Measurements from ENCODE around the gene DPYD.

The DPYD gene

DNA sequence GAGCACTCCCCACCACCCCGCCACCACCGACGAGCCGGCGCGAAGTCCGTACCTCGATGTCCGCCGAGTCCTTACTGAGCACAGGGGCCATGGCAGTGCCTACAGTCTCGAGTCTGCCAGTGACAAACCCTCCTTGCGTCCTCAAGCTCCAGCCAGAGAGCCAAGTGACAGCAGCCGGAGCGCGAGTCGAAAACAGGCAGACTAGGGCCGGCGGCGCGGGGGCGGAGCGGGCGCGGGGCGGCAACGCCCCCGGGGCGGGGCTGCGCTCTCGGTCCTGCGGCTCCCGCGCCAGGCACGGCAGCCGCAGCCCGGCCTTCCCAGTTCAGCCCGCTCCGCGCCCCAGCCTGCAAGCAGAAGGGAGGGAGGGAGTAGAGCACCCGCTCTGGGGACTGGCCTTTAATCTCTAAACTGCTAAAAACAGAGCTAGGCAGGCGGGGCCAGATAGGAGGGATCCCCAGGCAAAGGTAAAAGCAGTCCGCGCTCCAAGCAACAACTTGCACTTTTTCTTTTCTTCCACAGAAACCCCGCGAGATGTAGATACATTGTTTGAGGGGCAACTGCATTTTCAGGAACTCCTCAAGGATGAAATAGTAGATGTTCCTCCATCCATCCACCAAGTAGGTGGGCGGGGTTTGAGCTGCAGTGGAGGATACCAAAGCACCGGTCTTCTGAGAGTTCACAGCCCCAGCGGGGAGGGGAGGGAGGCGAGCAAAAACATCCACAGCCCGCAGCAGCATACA, at the start of gene DPYD:
Gene DPYD (minus strand): TSS at position 203 of the 740 bp plus-strand sequence. CDS start 112 bp downstream, at position 91.
- peak; percentile 77 to 92 for DNase-seq (ENCODE audit: low spot score in 2 of 2)
- Mint-ChIP-seq H3K36me3 (peaks cover 6% of the 10 kb centered on the region), H3K9me3 (no peaks in the 10 kb centered on the region), H3K27ac (peak within 1 kb of the TSS; percentile 95), H3K4me3 (peak within 1 kb of the TSS; percentile 90), H3K4me1 (peaks cover 45% of the 10 kb centered on the region)
- peak; percentile 90 for ATAC-seq

DNA sequence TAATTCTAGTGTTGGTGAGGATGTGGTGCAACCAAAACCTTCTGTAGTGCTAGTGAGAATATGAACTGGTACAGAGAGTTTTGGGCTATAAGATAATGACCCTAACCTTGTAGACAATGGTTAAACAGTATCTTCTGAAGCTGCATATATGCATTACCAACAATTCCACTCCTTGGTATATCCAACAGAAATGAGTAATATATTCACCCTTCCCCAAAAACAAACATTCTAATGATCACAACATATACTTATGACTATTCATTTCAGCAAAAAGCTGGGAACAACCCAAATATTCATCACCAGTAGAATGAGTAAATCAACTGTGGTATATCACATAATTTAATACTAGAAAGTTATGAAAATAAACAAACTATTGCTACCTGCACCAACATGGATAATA, 39.6 kb upstream of the DPYD start:
- H3K27ac Mint-ChIP-seq: no peak overlapping the region
- ATAC-seq (no peak), DNase-seq (ENCODE audit: low spot score in 2 of 2) (no peak)
- no peaks in the 10 kb centered on the region for H3K36me3 Mint-ChIP-seq
- H3K4me1 Mint-ChIP-seq: no peaks in the 10 kb centered on the region
- H3K9me3 Mint-ChIP-seq: no peaks in the 10 kb centered on the region
- no peak overlapping the region for H3K4me3 Mint-ChIP-seq

DNA sequence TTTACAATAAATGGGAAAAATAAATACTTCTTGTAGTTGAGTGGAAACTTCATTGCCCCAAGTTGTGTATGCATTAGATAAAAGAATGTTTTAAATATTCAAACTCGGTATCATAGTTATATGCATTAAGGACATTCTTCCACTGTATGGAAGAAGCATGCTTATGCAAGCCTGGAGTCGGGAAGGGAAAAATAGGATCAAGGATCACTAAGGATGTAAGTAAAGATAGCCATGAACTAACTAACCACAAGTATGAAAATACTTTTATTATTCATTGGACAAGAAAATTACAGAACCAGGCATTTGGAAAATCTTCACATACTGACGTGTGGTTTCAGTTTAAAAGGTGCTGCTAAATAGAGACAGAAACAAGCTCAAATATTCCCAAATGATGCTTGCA, 26.9 kb upstream of the DPYD start:
- H3K4me3 Mint-ChIP-seq: no peak overlapping the region
- ATAC-seq (no peak), DNase-seq (ENCODE audit: low spot score in 2 of 2) (no peak)
- H3K27ac Mint-ChIP-seq: no peak overlapping the region
- H3K36me3 Mint-ChIP-seq: no peaks in the 10 kb centered on the region
- no peaks in the 10 kb centered on the region for H3K9me3 Mint-ChIP-seq
- peaks cover 7% of the 10 kb centered on the region for H3K4me1 Mint-ChIP-seq

DNA sequence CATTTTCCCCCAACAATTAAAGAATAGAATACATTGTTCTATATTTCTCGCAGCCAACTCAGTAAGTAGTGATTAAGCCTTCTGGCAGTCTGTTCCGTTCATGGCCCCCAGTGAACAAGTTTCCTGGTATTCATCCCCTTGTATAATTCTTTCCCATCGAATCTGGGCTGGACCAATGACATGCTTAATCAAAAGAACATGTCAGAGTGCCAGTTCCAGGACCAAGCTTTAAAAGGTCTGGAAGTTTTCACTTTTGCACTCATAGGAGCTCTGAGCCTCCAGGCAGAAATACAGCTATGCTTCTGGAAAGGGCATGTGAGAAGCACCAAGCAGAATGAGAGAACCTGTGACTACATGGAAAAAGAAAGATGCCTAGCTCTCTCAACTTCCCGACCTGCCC, 22.5 kb upstream of the DPYD start:
- DNase-seq (ENCODE audit: low spot score in 2 of 2) (no peak), ATAC-seq (no peak)
- no peak overlapping the region for H3K4me3 Mint-ChIP-seq
- no peaks in the 10 kb centered on the region for H3K36me3 Mint-ChIP-seq
- no peaks in the 10 kb centered on the region for H3K9me3 Mint-ChIP-seq
- peaks cover 16% of the 10 kb centered on the region for H3K4me1 Mint-ChIP-seq
- no peak overlapping the region for H3K27ac Mint-ChIP-seq

DNA sequence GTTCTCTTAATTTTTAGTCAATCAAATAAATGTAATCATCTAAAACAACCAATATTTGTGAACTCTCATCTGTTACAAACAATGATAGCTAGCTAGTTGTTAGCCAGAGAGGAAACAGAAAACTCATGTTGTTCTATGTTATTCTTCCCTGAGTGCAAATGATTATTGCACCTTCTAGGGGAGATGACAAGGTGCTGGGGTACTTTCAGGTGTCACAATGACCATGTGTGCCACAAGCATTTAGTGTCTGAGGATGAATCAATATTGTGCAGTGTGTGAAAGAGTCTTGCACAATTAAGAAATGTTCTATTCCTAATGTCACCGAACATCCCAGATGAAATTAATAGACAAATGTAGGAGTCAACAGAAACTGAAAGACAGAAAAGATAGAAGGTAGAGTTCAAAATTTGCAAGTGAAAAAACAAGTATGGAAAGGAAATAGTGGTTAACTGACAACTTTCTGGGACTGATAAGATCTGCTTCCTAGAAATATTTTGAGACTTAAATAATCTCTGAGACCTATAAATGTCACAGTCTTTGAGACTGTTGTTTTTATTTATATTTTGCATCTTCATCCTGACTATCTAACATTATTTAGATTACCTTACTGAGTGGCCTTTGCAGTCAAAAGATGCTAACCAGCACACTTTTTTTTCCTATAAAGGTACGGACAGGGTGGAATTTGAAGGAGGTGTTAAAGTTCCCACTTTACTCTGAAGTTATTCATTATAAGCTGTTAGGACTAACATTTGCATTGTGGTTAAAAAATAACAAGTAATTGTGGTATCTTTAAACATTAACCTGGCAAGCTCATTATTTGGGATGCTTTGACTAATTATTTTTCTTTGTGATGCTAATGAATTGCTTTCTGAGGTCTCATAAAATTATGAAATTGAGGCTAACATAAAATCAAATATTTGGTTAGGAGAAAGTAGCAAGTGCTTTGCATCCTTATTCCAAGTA, 21.6 kb upstream of the DPYD start:
- H3K27ac Mint-ChIP-seq: no peak overlapping the region
- H3K9me3 Mint-ChIP-seq: no peaks in the 10 kb centered on the region
- H3K4me3 Mint-ChIP-seq: no peak overlapping the region
- H3K36me3 Mint-ChIP-seq: no peaks in the 10 kb centered on the region
- DNase-seq (ENCODE audit: low spot score in 2 of 2): no peak
- peak; percentile 67 for ATAC-seq
- H3K4me1 Mint-ChIP-seq: peaks cover 21% of the 10 kb centered on the region

DNA sequence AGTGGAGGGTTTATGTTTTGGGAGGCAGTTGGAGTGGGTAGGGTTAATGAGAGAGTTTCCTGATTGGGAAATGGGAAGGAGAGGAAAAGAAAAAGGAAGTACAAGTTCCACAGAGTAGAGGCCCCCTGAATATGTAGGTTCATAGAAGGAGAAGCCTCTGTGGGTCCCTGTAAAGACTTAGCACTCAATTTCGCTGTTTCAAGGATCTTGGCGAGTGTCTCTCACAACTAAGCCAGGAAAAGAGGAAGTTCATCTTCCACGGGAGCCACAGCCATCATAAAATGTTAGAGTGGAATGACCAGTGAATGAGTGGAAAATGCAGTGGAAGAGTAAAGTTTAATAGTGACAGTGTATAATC, 17.4 kb upstream of the DPYD start:
- no peak for DNase-seq (ENCODE audit: low spot score in 2 of 2)
- Mint-ChIP-seq H3K4me3 (no peak overlapping the region), H3K36me3 (no peaks in the 10 kb centered on the region), H3K27ac (no peak overlapping the region), H3K4me1 (peaks cover 18% of the 10 kb centered on the region), H3K9me3 (no peaks in the 10 kb centered on the region)
- no peak for ATAC-seq

DNA sequence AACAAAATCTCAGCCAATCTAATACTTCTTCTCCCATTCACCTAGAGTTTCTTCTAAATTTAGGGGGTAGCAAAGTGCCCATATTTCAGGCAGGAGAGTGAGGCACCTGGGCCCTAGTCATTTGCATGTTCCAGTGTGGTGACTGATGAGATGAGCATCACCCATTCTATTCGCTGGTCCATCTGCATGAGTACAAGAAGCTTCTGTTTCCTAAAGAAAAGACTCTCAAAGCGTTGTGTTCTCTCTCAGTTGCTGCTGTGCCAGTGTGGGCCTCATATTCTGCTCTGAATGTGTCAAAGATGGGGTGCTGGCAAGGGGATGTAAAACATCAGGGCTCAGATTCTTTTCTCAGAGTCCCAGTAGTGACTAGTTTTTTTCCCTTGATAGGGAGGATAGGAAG, 16.1 kb upstream of the DPYD start:
- Mint-ChIP-seq H3K4me3 (no peak overlapping the region), H3K9me3 (no peaks in the 10 kb centered on the region), H3K36me3 (no peaks in the 10 kb centered on the region), H3K4me1 (peaks cover 8% of the 10 kb centered on the region), H3K27ac (no peak overlapping the region)
- ATAC-seq (no peak), DNase-seq (ENCODE audit: low spot score in 2 of 2) (no peak)

DNA sequence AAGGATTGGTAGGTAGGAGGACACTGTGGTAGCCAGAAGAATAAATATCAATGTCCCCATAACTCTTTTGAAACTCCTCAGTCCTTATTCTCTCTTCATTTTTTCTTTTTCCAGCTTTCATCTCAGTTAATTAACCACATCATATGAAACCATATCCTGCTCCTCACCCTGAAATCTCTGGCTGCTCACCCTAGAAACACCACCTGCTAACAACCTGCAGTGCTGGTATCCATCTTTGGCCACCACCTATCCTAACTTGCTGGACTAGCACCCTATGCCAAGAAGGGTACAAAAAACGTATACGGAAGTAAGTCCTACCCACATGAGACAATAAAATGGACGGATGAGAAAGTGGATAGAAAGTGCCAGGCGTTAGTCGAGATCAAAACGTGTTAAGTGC, 13.7 kb upstream of the DPYD start:
- Mint-ChIP-seq H3K9me3 (no peaks in the 10 kb centered on the region), H3K4me3 (no peak overlapping the region), H3K4me1 (peaks cover 6% of the 10 kb centered on the region), H3K36me3 (no peaks in the 10 kb centered on the region), H3K27ac (no peak overlapping the region)
- ATAC-seq (no peak), DNase-seq (ENCODE audit: low spot score in 2 of 2) (no peak)

DNA sequence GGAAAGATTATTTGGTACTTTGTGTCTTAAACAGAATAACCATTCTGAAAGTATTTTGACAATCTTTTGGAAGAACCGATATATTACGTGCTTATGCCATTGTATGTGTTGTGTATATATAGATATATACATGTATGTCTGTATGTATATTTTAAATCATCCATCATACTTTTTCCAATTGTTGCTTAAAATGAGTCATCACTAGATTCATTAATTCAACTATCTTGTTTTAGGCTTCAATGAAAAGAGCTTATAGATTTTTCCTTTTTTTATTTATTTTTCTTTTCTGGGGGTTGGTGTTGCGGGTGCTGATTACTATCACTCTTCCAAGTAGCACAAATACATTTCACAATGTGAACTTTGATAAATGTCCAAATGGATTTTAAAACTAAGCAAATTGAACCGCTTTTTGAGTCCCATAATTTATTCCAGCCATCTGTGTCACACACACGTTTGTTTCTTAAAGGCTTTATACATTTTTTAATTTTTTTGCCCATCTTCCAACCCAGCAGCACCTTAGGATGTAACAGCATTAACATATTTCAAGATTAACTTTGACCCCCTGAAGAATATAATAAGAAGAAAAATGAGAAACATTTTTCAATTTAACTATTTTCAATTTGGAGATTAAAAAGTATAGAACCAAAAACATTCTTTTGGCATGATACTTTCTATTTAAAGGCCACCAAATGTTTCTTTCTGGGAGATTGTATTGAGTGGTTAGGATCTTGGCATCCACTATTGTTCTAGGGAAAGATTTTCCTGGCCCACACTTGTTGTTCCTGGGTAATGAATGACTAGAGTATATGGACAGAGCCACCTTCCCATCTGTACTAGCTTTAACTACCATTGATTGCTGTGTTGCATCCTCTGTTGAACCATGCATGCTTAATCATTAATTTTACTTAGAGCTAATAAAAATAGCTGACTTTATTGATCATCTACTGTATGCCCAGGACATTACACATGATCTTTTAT, 9.3 kb upstream of the DPYD start:
- no peaks in the 10 kb centered on the region for H3K9me3 Mint-ChIP-seq
- H3K4me1 Mint-ChIP-seq: peaks cover 9% of the 10 kb centered on the region
- no peak overlapping the region for H3K4me3 Mint-ChIP-seq
- no peak overlapping the region for H3K27ac Mint-ChIP-seq
- DNase-seq (ENCODE audit: low spot score in 2 of 2) (no peak), ATAC-seq (no peak)
- no peaks in the 10 kb centered on the region for H3K36me3 Mint-ChIP-seq

DNA sequence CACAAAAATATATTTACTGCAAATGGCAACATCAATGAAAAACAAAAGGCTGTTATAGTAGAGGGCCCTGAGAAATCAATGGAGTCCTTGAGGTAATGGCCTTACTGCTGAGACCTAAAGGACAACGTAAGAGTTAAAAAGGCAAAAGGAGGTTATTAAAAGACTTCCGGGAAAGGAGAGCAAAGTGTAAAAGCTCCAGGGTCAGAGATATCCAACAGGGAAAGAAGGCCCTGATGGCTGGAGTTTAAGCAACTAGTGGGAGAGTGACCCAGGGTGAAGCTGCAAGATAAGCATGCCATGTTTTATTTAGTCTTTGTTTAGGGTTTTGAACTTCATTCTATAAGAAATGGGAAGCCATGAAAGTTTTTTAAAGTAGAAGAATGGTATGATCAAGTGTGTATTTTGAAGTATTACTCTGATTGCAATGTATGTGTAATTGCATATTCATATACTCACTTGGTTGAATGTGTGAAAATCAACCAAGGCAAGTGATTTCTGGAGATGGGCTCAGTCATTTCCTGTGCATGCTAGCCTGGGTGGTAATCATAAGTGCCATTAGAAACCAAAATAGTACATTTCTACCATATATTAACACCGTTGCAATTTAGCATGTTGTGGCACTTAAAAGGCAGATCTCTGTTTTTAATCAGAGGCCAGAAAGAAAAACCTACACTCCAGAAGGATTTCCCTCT, 5.3 kb upstream of the DPYD start:
- Mint-ChIP-seq H3K9me3 (no peaks in the 10 kb centered on the region), H3K36me3 (peaks cover 6% of the 10 kb centered on the region), H3K4me3 (no peak overlapping the region), H3K4me1 (peaks cover 21% of the 10 kb centered on the region), H3K27ac (peak overlapping the region; percentile 29)
- DNase-seq (ENCODE audit: low spot score in 2 of 2) (no peak), ATAC-seq (peak; percentile 94)

DNA sequence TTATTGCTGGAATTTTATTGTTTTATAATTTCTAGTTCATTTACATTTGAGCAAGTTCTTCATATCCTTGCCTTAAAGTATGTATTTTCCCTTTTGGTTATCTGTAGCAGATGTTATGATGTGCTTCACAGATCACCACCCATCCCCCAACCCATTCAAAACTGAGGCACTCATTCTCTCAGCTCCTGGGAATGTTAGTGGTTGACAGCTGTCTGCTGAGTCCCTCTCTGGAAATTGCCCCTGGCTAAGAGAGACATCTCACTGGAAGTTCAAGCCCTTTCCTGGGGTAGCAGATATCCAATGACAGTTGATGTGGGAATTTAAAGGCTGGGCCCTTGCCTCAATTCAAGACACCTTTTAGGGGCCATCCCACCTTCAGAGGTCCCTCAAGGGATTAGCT, 4.3 kb upstream of the DPYD start:
- Mint-ChIP-seq H3K36me3 (peaks cover 6% of the 10 kb centered on the region), H3K4me3 (no peak overlapping the region), H3K9me3 (no peaks in the 10 kb centered on the region), H3K27ac (peak overlapping the region; percentile 29), H3K4me1 (peaks cover 21% of the 10 kb centered on the region)
- ATAC-seq (no peak), DNase-seq (ENCODE audit: low spot score in 2 of 2) (no peak)

DNA sequence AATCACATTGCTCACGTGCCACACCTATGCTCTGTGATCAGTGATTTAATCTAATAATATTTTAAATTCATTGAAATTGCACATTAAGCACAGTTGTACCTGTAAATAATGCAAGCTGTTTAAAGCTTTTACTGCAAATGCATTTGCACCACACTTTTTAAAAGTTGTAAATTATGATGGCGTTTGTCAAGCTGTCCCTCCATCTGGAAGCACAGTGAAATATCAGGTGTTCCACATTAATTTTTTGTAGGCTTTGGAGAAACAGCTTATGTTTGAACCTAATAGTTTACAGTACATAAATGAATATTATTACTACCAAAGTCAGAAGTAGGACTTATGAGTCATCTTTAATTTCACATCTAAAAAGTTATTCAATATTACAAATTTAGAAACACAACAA, 3.0 kb upstream of the DPYD start:
- no peak for ATAC-seq
- Mint-ChIP-seq H3K4me1 (peaks cover 27% of the 10 kb centered on the region), H3K4me3 (no peak overlapping the region), H3K9me3 (no peaks in the 10 kb centered on the region), H3K36me3 (peaks cover 6% of the 10 kb centered on the region), H3K27ac (no peak overlapping the region)
- no peak for DNase-seq (ENCODE audit: low spot score in 2 of 2)

DNA sequence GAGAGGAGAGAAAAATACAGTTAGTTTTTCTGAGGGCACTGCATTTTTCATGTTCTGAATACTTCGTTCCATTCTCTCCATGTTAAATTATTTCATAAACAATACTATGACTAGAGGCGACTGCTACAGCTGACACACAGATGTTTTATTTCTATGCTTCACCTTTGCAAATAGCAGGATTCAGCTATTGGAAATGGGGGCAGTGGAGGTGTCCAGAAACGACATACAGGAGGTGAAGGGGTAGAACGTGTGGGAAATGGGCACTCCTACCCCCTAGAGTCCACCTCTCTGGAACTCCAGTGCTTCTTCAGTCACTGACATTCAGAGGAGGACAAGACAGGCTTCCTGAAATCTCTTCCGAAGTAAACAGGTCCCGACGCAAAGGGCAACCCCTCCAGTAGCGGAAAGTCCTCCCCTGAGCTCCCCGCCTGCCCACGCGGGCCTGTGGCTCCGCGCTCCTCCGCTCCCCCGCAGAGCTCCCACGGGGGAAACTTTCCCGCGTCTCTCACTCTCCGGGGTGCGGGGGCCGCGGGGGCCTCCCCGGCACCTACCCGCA, 480 bp downstream of the DPYD start:
- H3K4me1 Mint-ChIP-seq: peaks cover 41% of the 10 kb centered on the region
- H3K36me3 Mint-ChIP-seq: peaks cover 6% of the 10 kb centered on the region
- peak overlapping the region; percentile 90 for H3K4me3 Mint-ChIP-seq
- peak; percentile 60 for ATAC-seq
- peak overlapping the region; percentile 95 for H3K27ac Mint-ChIP-seq
- DNase-seq (ENCODE audit: low spot score in 2 of 2): no peak
- H3K9me3 Mint-ChIP-seq: no peaks in the 10 kb centered on the region

DNA sequence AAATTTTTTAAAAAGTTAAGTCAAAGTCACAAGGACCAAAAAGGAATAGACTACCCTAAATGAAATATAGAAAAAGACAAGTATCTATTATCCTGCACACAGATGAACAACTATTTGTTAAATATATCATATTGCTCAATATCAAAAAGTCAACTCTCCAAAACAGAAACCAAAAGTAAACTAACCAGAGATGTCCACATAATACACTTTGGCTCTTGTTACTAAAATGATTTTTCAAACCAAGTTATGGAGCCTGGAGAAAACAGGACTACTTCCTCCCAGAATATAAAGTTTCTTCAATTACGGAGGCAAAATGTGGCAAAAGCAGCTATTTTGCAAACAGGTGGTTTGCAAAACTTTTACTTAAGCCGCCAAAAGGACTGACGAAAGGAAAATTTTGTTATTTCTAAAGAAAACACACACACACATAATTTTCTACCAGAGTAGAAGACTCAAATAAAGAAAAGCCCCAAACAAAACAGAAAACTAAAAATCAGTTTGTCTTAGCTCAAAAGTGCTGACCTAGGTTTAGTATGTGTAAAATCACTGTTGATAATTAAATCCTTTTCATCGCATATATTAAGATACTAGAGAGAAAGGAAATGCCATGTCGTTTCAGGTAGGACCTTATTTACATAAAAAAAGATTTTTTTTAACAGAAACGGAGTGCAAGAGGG, 1.1 kb downstream of the DPYD start:
- DNase-seq (ENCODE audit: low spot score in 2 of 2) (no peak), ATAC-seq (no peak)
- H3K4me1 Mint-ChIP-seq: peaks cover 45% of the 10 kb centered on the region
- H3K9me3 Mint-ChIP-seq: no peaks in the 10 kb centered on the region
- peak overlapping the region; percentile 95 for H3K27ac Mint-ChIP-seq
- H3K4me3 Mint-ChIP-seq: peak overlapping the region; percentile 90
- H3K36me3 Mint-ChIP-seq: peaks cover 6% of the 10 kb centered on the region
